Activated CD4-positive, alpha-beta T cell treated with anti-CD3 and anti-CD28 coated beads for 36 hours (primary cell): ENCODE measurements around the gene PRSS56. TPM values are rescaled to one million over a fixed set of nuclear protein-coding genes. Genes with fewer than 3 reads are reported as not detected.

Experiments
- ATAC-seq: fragments of 200-7000 bp; cut with Tn5 transposase; one replicate; pipeline ENCODE4 v1.10.0; 2021; ENCODE audit warnings: mild to moderate bottlenecking, moderate library complexity
- CTCF ChIA-PET: fragments of 350-600 bp; sonication (Branson Sonifier 250); formaldehyde crosslinking; loops from one replicate; lab custom pipeline; 2021; ENCODE audit warnings: antibody characterized with exemption; lab: Charles Lee
- POLR2A ChIA-PET: fragments of 350-600 bp; sonication (Branson Sonifier 250); formaldehyde crosslinking; loops from one replicate; lab custom pipeline; 2021; ENCODE audit warnings: antibody characterized with exemption, inconsistent platforms; lab: Charles Lee
- DNase-seq: peaks from one replicate; pipeline ENCODE4 v3.0.0-alpha.2; 2020
- H3K27ac Mint-ChIP-seq: one replicate; pipeline ENCODE4 v1.8.0; 2021; ENCODE audit warnings: mixed read lengths
- H3K27me3 Mint-ChIP-seq: one replicate; pipeline ENCODE4 v1.8.0; 2021; ENCODE audit warnings: mixed read lengths
- H3K36me3 Mint-ChIP-seq: one replicate; pipeline ENCODE4 v1.8.0; 2021; ENCODE audit warnings: low read depth, mixed read lengths
- H3K4me1 Mint-ChIP-seq: one replicate; pipeline ENCODE4 v1.8.0; 2021; ENCODE audit warnings: mixed read lengths
- H3K4me3 Mint-ChIP-seq: one replicate; pipeline ENCODE4 v1.8.0; 2021; ENCODE audit warnings: mild to moderate bottlenecking, moderate library complexity, mixed read lengths
- H3K9me3 Mint-ChIP-seq: one replicate; pipeline ENCODE4 v1.8.0; 2021; ENCODE audit warnings: low read depth, mixed read lengths
- intact Hi-C, 2 experiments: fragments of 100-400 bp; cut with DNase I in 1 of 2; cut with micrococcal nuclease in 1 of 2; formaldehyde crosslinking; loops; one replicate each; pipeline versions ENCODE4 v1.14.2 to v1.15.1; 2022 to 2024; cut with DNase I, micrococcal nuclease
- total RNA-seq, 2 experiments: library from RNA; stranded (reverse); gene quantifications; one replicate each; pipeline ENCODE4 v1.2.3, GENCODE V29; 2021

The PRSS56 gene
- total RNA-seq, 2 experiments from 2014 or later: not detected

DNA sequence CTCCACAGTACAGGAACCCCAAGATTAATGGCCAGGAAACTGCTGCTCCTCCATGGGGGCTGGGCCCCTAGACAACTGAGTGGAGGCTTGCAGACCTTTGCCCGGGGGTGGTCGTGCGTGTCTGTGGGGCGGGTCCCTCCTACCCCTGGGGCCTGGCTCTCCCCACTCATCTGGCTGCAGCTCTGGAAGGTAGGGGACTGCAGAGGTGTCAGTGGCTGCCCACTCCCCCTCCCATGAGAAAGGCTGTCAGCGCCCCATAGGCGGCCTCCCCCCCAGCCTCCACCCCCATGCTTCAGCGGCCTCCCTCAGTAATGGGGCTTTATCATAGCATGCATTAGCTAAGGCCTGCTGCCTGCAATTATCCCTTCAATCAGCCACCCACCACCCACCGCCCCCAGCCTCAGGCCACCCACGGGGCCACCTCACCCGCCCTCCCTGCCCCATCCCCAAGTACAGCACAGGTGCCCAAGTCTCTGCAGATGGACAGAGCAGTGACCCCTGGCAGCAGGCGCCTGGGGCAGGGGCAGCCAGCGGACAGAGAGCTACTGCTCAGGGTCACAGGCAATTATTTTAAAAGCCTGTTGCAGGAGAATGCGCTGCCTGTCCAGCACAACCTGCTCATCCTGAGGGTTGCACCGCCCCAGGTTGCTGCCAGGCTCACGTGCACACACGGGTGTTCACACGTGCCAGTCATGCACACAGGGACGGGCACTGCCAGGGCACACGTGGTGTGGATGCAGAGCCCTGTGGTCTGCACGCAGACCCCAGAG, 23.5 kb upstream of the PRSS56 start:
- ChIA-PET POLR2A (interaction anchor here (0.6 kb wide), 1 partner anchor 385 kb away, joined by 3 read pairs; no protein-coding TSS in a partner anchor), CTCF (interaction anchor here (0.7 kb wide), 1 partner anchor 283 kb away, joined by 3 read pairs; no protein-coding TSS in a partner anchor)
- peaks cover 3% of the 10 kb centered on the region for H3K27me3 Mint-ChIP-seq
- no peaks in the 10 kb centered on the region for H3K9me3 Mint-ChIP-seq
- ATAC-seq (no peak), DNase-seq (no peak)
- no peaks in the 10 kb centered on the region for H3K36me3 Mint-ChIP-seq
- no peaks in the 10 kb centered on the region for H3K4me1 Mint-ChIP-seq
- intact Hi-C loops: no loop called here
- H3K27ac Mint-ChIP-seq: no peak overlapping the region
- no peak overlapping the region for H3K4me3 Mint-ChIP-seq

DNA sequence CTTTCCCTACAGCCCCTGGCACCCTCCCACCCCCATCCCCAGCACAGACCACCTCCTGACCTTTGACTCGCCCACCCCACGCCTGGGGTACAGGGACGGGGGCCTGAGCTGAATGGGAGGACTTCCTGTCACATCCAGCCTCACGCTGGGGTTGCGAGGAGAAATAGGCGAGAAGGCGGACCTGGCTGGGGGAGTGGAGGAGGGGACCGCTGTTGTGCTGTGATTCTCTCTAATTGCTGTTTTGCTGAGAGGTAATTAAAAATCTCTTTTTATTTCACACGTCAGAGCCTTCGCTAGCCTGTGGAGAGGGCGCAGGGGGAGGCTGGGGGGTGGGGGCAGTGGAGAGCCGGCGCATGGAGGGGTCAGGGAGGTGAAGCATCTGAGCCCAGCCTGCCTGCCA, 22.8 kb upstream of the PRSS56 start:
- POLR2A ChIA-PET: no interaction called here
- CTCF ChIA-PET: no interaction called here
- no peak overlapping the region for H3K27ac Mint-ChIP-seq

DNA sequence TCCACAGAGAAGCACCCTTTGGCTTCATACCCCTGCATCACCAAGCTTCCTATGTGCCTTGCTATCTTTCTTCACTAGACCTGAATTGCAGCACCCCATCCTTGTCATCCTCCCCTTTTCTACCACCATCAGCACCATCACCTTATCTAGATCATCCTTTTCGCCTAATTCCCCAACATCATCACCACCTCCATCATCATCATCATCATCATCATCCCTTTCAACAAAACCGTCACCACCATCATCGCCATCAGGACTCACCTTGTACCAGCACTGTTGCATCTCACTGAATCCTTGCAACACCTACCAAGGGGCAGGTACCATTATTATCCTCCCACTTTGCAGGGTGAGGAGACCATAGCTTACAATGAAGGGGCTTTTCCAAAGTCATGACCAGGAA, 21.7 kb upstream of the PRSS56 start:
- Mint-ChIP-seq H3K4me1 (peaks cover 4% of the 10 kb centered on the region), H3K36me3 (no peaks in the 10 kb centered on the region), H3K27ac (no peak overlapping the region), H3K9me3 (no peaks in the 10 kb centered on the region), H3K27me3 (peaks cover 7% of the 10 kb centered on the region), H3K4me3 (no peak overlapping the region)
- intact Hi-C loops: no loop called here
- ATAC-seq (no peak), DNase-seq (no peak)
- ChIA-PET CTCF (interaction anchor here (0.8 kb wide), 1 partner anchor 25 kb away, joined by 3 read pairs; no protein-coding TSS in a partner anchor), POLR2A (no interaction called here)

More for the DNA sequence above, 22.8 kb upstream of the PRSS56 start:
- Mint-ChIP-seq H3K4me1 (peaks cover under 1% of the 10 kb centered on the region), H3K4me3 (no peak overlapping the region), H3K36me3 (no peaks in the 10 kb centered on the region), H3K9me3 (no peaks in the 10 kb centered on the region), H3K27me3 (peaks cover 4% of the 10 kb centered on the region)
- ATAC-seq (no peak), DNase-seq (no peak)
- intact Hi-C loops: no loop called here

DNA sequence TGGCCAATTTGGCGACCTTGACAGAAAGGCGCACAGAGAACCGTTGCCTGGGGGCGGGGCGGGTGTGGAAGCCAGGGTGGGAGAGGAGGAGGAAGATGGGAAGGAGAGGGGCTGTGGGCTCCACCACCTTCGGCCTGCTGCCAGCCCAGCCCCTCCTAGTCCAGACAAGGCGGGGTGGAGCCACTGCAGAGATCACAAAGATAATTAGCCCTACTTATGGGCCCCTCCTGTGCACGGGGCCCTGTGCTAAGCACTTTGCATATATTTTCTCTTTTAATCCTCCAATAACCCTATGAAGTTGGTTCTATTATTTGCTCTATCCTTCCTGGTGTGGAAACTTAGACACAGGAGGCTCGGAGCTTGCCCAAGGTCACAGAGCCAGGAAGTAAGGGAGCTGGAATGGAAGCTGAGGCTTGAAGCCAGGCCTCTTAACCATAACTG, 18.8 kb upstream of the PRSS56 start:
- H3K9me3 Mint-ChIP-seq: no peaks in the 10 kb centered on the region
- H3K4me1 Mint-ChIP-seq: peaks cover 10% of the 10 kb centered on the region
- POLR2A ChIA-PET: no interaction called here
- ATAC-seq: no peak
- H3K36me3 Mint-ChIP-seq: no peaks in the 10 kb centered on the region
- H3K4me3 Mint-ChIP-seq: no peak overlapping the region
- CTCF ChIA-PET: interaction anchor here (1.2 to 2.4 kb wide), 2 partner anchors 23 to 54 kb away, joined by 3 to 7 read pairs; no protein-coding TSS in a partner anchor
- H3K27ac Mint-ChIP-seq: no peak overlapping the region
- H3K27me3 Mint-ChIP-seq: peaks cover 25% of the 10 kb centered on the region
- intact Hi-C loops: no loop called here
- no peak for DNase-seq

DNA sequence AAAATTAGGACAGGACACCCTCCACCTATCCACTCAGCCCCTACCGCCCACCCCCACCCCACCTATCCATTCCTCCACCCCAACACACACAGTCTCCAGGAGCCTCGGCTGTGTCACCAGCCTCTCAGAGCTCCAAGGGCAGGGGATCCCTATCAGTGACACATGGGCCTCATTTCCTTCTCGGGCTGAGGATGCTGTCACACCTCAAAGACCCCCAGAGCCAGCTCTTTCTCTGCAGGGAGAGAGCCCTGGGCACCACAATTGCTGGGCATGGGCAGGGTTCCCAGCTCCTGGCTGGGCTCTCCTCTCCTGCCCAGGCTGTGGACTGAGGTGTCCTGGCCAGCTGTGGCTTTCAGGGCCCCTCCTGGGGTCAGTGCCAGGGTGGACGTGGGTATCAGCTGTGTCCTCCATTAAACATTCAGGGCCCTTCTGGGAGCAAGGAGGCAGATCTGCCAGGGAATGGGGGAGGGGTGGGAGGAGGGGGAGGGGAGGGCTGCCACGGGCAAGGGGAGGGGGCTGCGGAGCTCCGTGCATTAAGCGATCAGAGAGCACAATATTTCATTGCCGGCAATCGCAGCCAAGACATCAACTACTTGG, 18.3 kb upstream of the PRSS56 start:
- Mint-ChIP-seq H3K27me3 (peaks cover 25% of the 10 kb centered on the region), H3K9me3 (no peaks in the 10 kb centered on the region), H3K27ac (no peak overlapping the region), H3K36me3 (no peaks in the 10 kb centered on the region), H3K4me3 (no peak overlapping the region), H3K4me1 (peaks cover 10% of the 10 kb centered on the region)
- ChIA-PET CTCF (interaction anchor here (0.5 to 2.4 kb wide), 3 partner anchors 22 to 739 kb away, joined by 3 to 7 read pairs (median 3); no protein-coding TSS in a partner anchor), POLR2A (no interaction called here)
- intact Hi-C loops: no loop called here
- ATAC-seq (no peak), DNase-seq (no peak)

DNA sequence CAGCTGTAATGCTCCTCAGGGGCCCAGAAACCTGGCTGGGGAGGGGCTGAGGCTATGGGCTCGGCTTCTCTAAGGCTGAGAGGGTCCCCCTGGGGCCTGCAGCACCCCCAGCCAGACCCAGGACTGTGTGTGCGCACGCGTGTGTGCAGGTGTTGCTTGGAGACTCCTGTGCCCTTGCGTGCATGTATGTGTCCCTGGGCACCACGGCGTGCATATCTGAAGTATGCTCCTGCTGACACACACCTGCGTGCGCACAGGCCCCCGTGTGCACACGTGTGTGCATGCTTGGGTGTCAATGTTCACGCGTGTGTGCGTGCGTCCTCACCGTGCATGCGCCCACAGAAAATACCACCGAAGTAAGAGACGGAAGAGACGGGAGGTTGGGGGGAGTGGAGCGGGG, 17.7 kb upstream of the PRSS56 start:
- Mint-ChIP-seq H3K27ac (peak overlapping the region; percentile 42), H3K27me3 (peaks cover 25% of the 10 kb centered on the region), H3K9me3 (no peaks in the 10 kb centered on the region), H3K4me1 (peaks cover 10% of the 10 kb centered on the region), H3K36me3 (no peaks in the 10 kb centered on the region), H3K4me3 (peak overlapping the region; percentile 64)
- intact Hi-C loops: no loop called here
- ATAC-seq (peak; percentile 54), DNase-seq (peak; percentile 56)
- ChIA-PET POLR2A (no interaction called here), CTCF (interaction anchor here (0.5 kb wide), 1 partner anchor 738 kb away, joined by 3 read pairs; no protein-coding TSS in a partner anchor)

DNA sequence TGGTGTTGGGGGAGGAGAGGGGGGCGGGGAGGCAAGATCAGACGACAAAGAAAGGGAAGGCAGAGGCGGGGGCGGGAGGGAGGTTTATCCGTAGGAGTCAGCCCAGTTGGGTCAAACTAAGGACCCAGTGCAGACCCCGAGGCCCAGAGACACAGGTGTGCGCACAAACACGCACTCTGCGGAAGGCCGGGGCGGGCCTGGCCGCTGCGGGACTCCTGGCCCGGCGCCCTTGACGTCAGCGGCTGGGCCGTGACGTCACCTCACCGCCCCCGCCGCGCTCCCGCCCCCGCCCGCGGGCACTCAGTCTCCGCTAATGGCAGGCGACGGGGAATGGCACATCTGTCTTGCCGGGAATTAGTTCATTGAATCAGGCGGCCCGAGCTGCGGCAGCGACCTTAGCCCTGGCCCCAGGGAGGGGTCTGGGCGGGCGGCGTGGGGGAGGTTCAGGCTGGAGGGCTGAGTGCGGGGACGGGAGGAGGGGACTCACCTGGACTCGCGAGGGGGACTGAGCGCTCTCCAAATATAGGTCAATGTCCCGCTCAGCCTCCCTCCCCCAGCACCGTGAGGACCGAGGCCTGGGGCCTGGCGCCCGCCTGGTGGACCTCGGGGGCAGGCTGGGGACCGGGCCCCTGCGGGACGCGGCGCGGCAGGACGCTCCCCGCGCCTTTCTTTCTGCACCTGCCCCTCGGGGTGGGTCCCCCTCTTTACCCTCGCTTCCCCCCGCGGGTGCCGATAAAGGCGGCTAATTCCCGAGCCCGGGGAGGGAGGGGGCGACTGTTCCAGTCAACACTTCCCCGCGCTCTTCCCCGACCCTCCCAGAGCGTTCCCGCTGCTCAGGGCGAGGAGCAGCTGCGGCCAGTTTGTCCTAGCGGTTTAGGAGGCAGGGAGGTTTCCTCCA, 17.0 kb upstream of the PRSS56 start:
- peak overlapping the region; percentile 64 for H3K4me3 Mint-ChIP-seq
- ChIA-PET POLR2A (no interaction called here), CTCF (no interaction called here)
- intact Hi-C loops: loop anchor here in 1 of 2 experiments (1.0 kb wide), 1 partner anchor 19 kb away; no protein-coding TSS in a partner anchor
- H3K27ac Mint-ChIP-seq: no peak overlapping the region
- H3K36me3 Mint-ChIP-seq: no peaks in the 10 kb centered on the region
- H3K4me1 Mint-ChIP-seq: peaks cover 10% of the 10 kb centered on the region
- DNase-seq: peak; percentile 66
- ATAC-seq: peak; percentile 62
- H3K27me3 Mint-ChIP-seq: peaks cover 25% of the 10 kb centered on the region
- no peaks in the 10 kb centered on the region for H3K9me3 Mint-ChIP-seq

DNA sequence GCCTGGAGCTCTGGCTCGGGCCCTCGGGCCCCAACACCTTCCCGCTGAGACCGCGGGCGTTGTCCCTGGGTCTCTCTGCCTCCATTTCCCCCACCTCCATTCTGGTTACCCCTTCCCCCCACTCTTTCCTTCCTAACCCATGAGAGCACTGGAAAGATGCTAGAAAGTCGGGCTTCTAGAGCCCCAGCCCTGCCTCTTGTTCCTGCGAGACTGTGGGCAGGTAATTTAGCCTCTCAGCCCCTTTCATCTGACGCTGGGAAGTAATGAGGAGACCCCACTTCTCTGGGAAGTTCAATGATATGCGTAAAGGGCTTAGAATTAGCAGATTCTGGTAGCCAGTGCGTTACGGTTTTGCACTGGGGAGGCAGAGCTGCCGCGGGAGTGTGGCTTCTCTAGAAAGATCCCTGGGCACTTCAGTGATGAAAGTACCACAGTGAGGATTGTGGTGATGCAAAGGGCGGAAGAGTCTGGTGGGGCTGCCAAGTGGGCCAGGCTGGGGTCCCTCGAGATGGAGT, 16.3 kb upstream of the PRSS56 start:
- Mint-ChIP-seq H3K27me3 (peaks cover 22% of the 10 kb centered on the region), H3K27ac (no peak overlapping the region), H3K36me3 (no peaks in the 10 kb centered on the region), H3K9me3 (no peaks in the 10 kb centered on the region), H3K4me3 (peak overlapping the region; percentile 38), H3K4me1 (peaks cover 10% of the 10 kb centered on the region)
- intact Hi-C loops: loop anchor here in 1 of 2 experiments (1.0 kb wide), 1 partner anchor 18 kb away; no protein-coding TSS in a partner anchor
- ATAC-seq: no peak
- CTCF ChIA-PET: interaction anchor here (1.0 kb wide), 1 partner anchor 12 kb away, joined by 3 read pairs; no protein-coding TSS in a partner anchor
- POLR2A ChIA-PET: no interaction called here
- DNase-seq: no peak

DNA sequence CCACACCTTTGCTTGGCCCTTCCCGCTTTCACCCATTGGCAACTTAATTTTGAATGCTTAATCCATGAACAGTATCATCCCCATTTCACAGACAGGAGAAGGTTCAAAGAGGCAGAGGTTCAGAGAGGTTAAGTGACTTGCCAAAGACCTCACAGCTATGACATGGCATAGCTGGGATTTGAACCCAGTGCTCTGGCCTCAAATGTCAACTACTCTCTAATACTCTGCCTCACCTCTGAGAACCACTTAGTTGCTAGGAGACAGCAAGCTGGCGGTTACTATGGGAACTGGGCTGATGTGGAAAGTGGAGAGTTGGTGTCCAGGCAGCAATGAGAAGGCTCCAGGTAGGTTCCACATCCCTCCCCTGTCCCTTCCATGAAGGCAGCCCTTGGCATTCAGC, 15.8 kb upstream of the PRSS56 start:
- Mint-ChIP-seq H3K4me3 (no peak overlapping the region), H3K4me1 (peaks cover 10% of the 10 kb centered on the region), H3K36me3 (no peaks in the 10 kb centered on the region), H3K27me3 (peaks cover 22% of the 10 kb centered on the region), H3K9me3 (no peaks in the 10 kb centered on the region), H3K27ac (no peak overlapping the region)
- CTCF ChIA-PET: interaction anchor here (1.0 kb wide), 1 partner anchor 11 kb away, joined by 3 read pairs; no protein-coding TSS in a partner anchor
- intact Hi-C loops: no loop called here
- DNase-seq: no peak
- POLR2A ChIA-PET: no interaction called here
- no peak for ATAC-seq

DNA sequence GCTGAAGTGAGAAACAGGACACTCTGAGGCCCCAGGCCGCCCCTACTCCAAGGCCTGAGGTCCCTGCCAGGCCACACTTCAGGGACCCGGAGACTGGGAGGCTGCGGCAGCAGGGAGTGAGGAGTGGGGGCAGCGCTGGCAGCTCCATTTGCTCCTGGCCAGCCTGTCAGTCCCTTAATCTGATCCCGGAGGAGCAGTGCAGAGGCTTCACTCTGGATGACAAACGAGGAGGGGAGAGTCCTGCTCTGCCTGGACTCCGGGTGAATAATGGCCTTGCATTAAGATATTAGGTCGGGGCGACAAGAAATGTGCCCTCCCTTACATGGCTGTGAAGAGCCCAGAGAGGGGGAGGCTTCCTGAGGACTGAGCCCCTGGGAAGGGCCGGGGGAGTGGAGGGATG, 14.3 kb upstream of the PRSS56 start:
- no peaks in the 10 kb centered on the region for H3K36me3 Mint-ChIP-seq
- POLR2A ChIA-PET: no interaction called here
- intact Hi-C loops: no loop called here
- H3K27me3 Mint-ChIP-seq: peaks cover 24% of the 10 kb centered on the region
- DNase-seq (no peak), ATAC-seq (no peak)
- CTCF ChIA-PET: interaction anchor here (0.6 kb wide), 1 partner anchor 19 kb away, joined by 3 read pairs; no protein-coding TSS in a partner anchor
- no peak overlapping the region for H3K27ac Mint-ChIP-seq
- no peaks in the 10 kb centered on the region for H3K9me3 Mint-ChIP-seq
- H3K4me1 Mint-ChIP-seq: peaks cover 10% of the 10 kb centered on the region
- H3K4me3 Mint-ChIP-seq: no peak overlapping the region

DNA sequence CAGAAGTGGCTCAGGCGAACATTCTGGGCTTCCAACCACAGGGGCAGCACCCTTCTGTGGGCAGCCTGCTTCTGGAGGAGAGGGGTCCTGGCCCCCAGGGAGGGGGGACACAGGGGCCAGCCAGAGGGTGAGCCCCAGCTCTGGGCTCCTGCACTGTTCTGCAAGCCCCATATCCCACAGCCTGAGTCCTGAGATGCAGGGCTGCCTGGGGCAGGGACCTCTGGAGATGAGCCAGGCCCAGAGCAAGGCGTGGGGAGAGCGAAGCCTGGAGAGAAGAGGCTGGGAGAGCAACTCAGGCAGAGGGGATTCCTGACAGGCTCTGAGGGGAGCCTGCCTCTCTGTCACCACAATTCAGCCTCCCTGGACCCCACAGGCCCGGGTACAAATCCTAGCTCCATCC, 13.5 kb upstream of the PRSS56 start:
- no peaks in the 10 kb centered on the region for H3K9me3 Mint-ChIP-seq
- no peaks in the 10 kb centered on the region for H3K36me3 Mint-ChIP-seq
- intact Hi-C loops: no loop called here
- ChIA-PET POLR2A (no interaction called here), CTCF (no interaction called here)
- peaks cover 10% of the 10 kb centered on the region for H3K4me1 Mint-ChIP-seq
- DNase-seq: no peak
- no peak overlapping the region for H3K27ac Mint-ChIP-seq
- ATAC-seq: no peak
- peaks cover 24% of the 10 kb centered on the region for H3K27me3 Mint-ChIP-seq
- H3K4me3 Mint-ChIP-seq: no peak overlapping the region
